HepG2 (cell line): ENCODE data around the gene DBNDD1. TPM values are rescaled to one million over a fixed set of nuclear protein-coding genes. Genes with fewer than 3 reads are reported as not detected.

Source experiments
- CREM ChIP-seq, 2 experiments: sonication (generic) in 1 of 2; formaldehyde crosslinking in 1 of 2; IDR thresholded peaks; 2 replicates each; pipeline versions ENCODE4 v1.4.0 to v1.6.1; 2016 to 2020; ENCODE audit warnings: antibody characterized with exemption in 1 of 2, mild to moderate bottlenecking in 1 of 2, missing genetic modification reagents in 1 of 2
- FOXA3 ChIP-seq: IDR thresholded peaks from 2 replicates; pipeline ENCODE4 v1.6.1; 2016; ENCODE audit warnings: missing genetic modification reagents, missing compliant biosample characterization
- GABPB1 ChIP-seq: IDR thresholded peaks from 2 replicates; pipeline ENCODE4 v1.6.1; 2016; ENCODE audit warnings: mild to moderate bottlenecking, missing genetic modification reagents, moderate library complexity, missing compliant biosample characterization
- MTERF4 ChIP-seq: sonication (generic); formaldehyde crosslinking; IDR thresholded peaks from 2 replicates; pipeline ENCODE4 v1.8.0; 2023; ENCODE audit warnings: mild to moderate bottlenecking, missing genetic modification reagents
- MYC ChIP-seq: sonication (generic); formaldehyde crosslinking; IDR thresholded peaks from 2 replicates; pipeline ENCODE4 v1.9.0; 2021; ENCODE audit warnings: missing genetic modification reagents, borderline replicate concordance
- NBN ChIP-seq: fragments of 450-650 bp; conservative IDR thresholded peaks from 2 replicates; pipeline ENCODE4 v1.6.1; 2017
- NR2C2 ChIP-seq: sonication (generic); formaldehyde crosslinking; IDR thresholded peaks from 2 replicates; pipeline ENCODE4 v1.4.0; 2020; ENCODE audit warnings: missing genetic modification reagents, mild to moderate bottlenecking, moderate library complexity, borderline replicate concordance
- PHF20 ChIP-seq: sonication (generic); formaldehyde crosslinking; IDR thresholded peaks from 2 replicates; pipeline ENCODE4 v1.5.0; 2020; ENCODE audit warnings: mild to moderate bottlenecking, missing genetic modification reagents
- POGK ChIP-seq: sonication (generic); formaldehyde crosslinking; conservative IDR thresholded peaks from 2 replicates; pipeline ENCODE4 v1.8.0; 2022; ENCODE audit warnings: mild to moderate bottlenecking, moderate library complexity, missing genetic modification reagents
- TERF1 ChIP-seq: sonication (generic); formaldehyde crosslinking; IDR thresholded peaks from 2 replicates; pipeline ENCODE4 v1.8.0; 2022; ENCODE audit warnings: mild to moderate bottlenecking, missing genetic modification reagents, moderate library complexity
- ZBTB10 ChIP-seq: sonication (generic); formaldehyde crosslinking; IDR thresholded peaks from 2 replicates; pipeline ENCODE4 v1.4.0; 2020; ENCODE audit warnings: missing genetic modification reagents, borderline replicate concordance
- ZBTB42 ChIP-seq: sonication (generic); formaldehyde crosslinking; IDR thresholded peaks from 2 replicates; pipeline ENCODE4 v1.5.0; 2020; ENCODE audit warnings: mild to moderate bottlenecking, missing genetic modification reagents
- ZFY ChIP-seq: sonication (generic); formaldehyde crosslinking; IDR thresholded peaks from 2 replicates; pipeline ENCODE4 v1.4.0; 2020; ENCODE audit warnings: missing genetic modification reagents
- ZNF12 ChIP-seq: sonication (generic); formaldehyde crosslinking; IDR thresholded peaks from 2 replicates; pipeline ENCODE4 v1.5.0; 2020; ENCODE audit warnings: missing genetic modification reagents
- ZNF652 ChIP-seq: IDR thresholded peaks from 2 replicates; pipeline ENCODE4 v1.6.1; 2016; ENCODE audit warnings: low read depth, borderline replicate concordance
- ZNF691 ChIP-seq: sonication (generic); formaldehyde crosslinking; IDR thresholded peaks from 2 replicates; pipeline ENCODE4 v1.4.0; 2020; ENCODE audit warnings: missing genetic modification reagents, low read depth, mild to moderate bottlenecking, borderline replicate concordance
- ZNF790 ChIP-seq: sonication (generic); formaldehyde crosslinking; IDR thresholded peaks from 2 replicates; pipeline ENCODE4 v1.8.0; 2022; ENCODE audit warnings: missing genetic modification reagents, mild to moderate bottlenecking, borderline replicate concordance
- ZNF800 ChIP-seq: sonication (generic); formaldehyde crosslinking; IDR thresholded peaks from 2 replicates; pipeline ENCODE4 v1.4.0; 2020; ENCODE audit warnings: missing genetic modification reagents
- polyA plus RNA-seq, 8 experiments: library from polyadenylated mRNA; depleted of rRNA in 3 of 8; stranded (reverse) in 7 of 8; unstranded in 1 of 8; fragments of >200 nt; fragmentation: Illumina TruSeq in 4 of 8; extraction: Trizol in 4 of 8; gene quantifications; 2 replicates each; pipeline versions ENCODE4 v1.2.1 to v1.2.3, GENCODE V29; 2011 to 2016; ENCODE audit warnings: low read depth in 4 of 8, missing spikeins in 1 of 8, mixed read lengths in 1 of 8; ENCODE audit not compliant: insufficient read depth in 1 of 8
- total RNA-seq, 5 experiments: library from RNA; depleted of rRNA; stranded (reverse); fragments of >200 nt; fragmentation: Illumina TruSeq; extraction: Trizol; gene quantifications; 2 replicates each; pipeline ENCODE4 v1.2.3, GENCODE V29; 2016; ENCODE audit warnings: low read depth in 1 of 5

DBNDD1 gene
- total and polyA plus RNA-seq, 2 of the 13 experiments (the other 11 are each of a cell fraction or from before 2014, with no cell fraction given), result 17.0 to 40.4 TPM

GRCh38 chr16:90018652-90019542 lies at the start of gene DBNDD1 (continued):
- TF ChIP-seq GABPB1 (CRISPR knock-in tag) (peak; percentile 64; the same call in 1 of the 2 replicates), PHF20 (CRISPR knock-in tag) (no peak), ZBTB10 (CRISPR knock-in tag) (no peak), ZNF691 (CRISPR knock-in tag) (0 out of 2 replicates have a peak, but pooled peaks have one; percentile 58), MTERF4 (CRISPR knock-in tag) (0 out of 2 replicates have a peak, but pooled peaks have one; percentile 7), MYC (peak; percentile 32; the same call in 1 of the 2 replicates), FOXA3 (CRISPR knock-in tag) (no peak), ZNF12 (CRISPR knock-in tag) (peak; percentile 38), NBN (no peak), ZNF800 (peak; percentile 78; the same call in 1 of the 2 replicates), POGK (CRISPR knock-in tag) (0 out of 2 replicates have a peak, but pooled peaks have one; percentile 23), ZNF790 (no peak; the same call in 1 of the 2 replicates), TERF1 (CRISPR knock-in tag) (peak; percentile 69; the same call in 1 of the 2 replicates), ZNF652 (CRISPR knock-in tag) (peak; percentile 45; the same call in 1 of the 2 replicates), ZFY (peak; percentile 47), CREM (IDR thresholded peaks at IDR 0.05) (no peak), CREM (CRISPR knock-in tag; IDR thresholded peaks at IDR 0.05) (no peak), NR2C2 (no peak), ZBTB42 (CRISPR knock-in tag) (0 out of 2 replicates have a peak, but pooled peaks have one; percentile 45)
